Measurements from ENCODE around the gene CAMSAP1. TPM values are rescaled to one million over a fixed set of nuclear protein-coding genes. Genes with fewer than 3 reads are reported as not detected.

CAMSAP1 gene
- total and polyA plus RNA-seq, 10 of the 15 experiments (the other 5 are each of a cell fraction or from before 2014, with no cell fraction given) = 1.4 to 24.7 (median 8.0) TPM

DNA sequence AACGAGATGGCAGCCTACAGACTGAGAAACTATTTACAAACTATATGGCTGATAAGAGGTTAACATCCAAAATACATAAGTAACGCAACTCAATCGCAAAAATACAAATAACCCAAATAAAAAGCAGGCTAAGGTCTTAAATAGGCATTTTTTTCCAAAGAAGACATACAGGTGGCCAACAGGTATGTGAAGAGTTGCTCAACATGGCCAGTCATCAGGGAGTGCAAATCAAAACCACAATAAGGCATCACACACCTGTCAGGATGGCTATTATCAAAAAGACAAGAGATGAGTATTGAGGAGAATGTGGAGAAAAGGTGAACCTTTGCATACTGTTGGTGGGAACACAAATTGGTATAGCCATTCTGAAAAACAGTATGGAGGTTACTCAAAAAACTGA, 73.5 kb downstream of the CAMSAP1 start (continued):
- TF ChIP-seq, protein P1, sequence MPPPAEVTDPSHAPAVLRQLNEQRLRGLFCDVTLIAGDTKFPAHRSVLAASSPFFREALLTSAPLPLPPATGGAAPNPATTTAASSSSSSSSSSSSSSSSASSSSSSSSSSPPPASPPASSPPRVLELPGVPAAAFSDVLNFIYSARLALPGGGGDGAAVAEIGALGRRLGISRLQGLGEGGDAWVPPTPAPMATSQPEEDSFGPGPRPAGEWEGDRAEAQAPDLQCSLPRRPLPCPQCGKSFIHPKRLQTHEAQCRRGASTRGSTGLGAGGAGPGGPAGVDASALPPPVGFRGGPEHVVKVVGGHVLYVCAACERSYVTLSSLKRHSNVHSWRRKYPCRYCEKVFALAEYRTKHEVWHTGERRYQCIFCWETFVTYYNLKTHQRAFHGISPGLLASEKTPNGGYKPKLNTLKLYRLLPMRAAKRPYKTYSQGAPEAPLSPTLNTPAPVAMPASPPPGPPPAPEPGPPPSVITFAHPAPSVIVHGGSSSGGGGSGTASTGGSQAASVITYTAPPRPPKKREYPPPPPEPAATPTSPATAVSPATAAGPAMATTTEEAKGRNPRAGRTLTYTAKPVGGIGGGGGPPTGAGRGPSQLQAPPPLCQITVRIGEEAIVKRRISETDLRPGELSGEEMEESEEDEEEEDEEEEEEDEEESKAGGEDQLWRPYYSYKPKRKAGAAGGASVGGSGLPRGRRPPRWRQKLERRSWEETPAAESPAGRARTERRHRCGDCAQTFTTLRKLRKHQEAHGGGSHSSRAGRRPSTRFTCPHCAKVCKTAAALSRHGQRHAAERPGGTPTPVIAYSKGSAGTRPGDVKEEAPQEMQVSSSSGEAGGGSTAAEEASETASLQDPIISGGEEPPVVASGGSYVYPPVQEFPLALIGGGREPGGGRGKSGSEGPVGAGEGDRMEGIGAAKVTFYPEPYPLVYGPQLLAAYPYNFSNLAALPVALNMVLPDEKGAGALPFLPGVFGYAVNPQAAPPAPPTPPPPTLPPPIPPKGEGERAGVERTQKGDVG (CRISPR knock-in tag; IDR thresholded peaks at IDR 0.05) = no peak
- TF ChIP-seq RUNX3 (IDR thresholded peaks at IDR 0.05; ENCODE audit: low read length) = no peak
- no peak for TF ChIP-seq ZBTB40 (IDR thresholded peaks at IDR 0.05; ENCODE audit: borderline replicate concordance)

- intact Hi-C loops (cut with micrococcal nuclease; ENCODE audit: unreplicated experiment) = no loop called here
- ChIA-PET POLR2A (no interaction called here), SMC1A (ENCODE audit: uncharacterized antibody, unreplicated experiment) (no interaction called here), RAD21 (ENCODE audit: unreplicated experiment) (no interaction called here), CTCF (interaction anchor here (0.6 kb wide), 1 partner anchor 221 kb away, joined by 3 read pairs; no protein-coding TSS in a partner anchor)
- Histone ChIP-seq H3K4me1 (ENCODE audit: control insufficient read depth, insufficient read depth, low read length) (no peaks in the 10 kb centered on the region), H3K4me3 (no peak overlapping the region), H3K79me2 (ENCODE audit: control insufficient read depth, insufficient read depth, low read length) (no peaks in the 10 kb centered on the region), H3K9ac (ENCODE audit: control insufficient read depth, insufficient read depth, low read length) (no peak overlapping the region), H2AFZ (ENCODE audit: control insufficient read depth, low read depth, low read length) (no peak overlapping the region), H3K27ac (ENCODE audit: control insufficient read depth, insufficient read depth) (no peak overlapping the region), H3K9me3 (replicated peaks; ENCODE audit: control insufficient read depth, insufficient read depth, low read length) (peaks cover 2% of the 10 kb centered on the region; the same call in 1 of the 3 replicates), H4K20me1 (ENCODE audit: control insufficient read depth, insufficient read depth) (no peaks in the 10 kb centered on the region), H3K27me3 (replicated peaks in 1 of 2; ENCODE audit: control insufficient read depth in 2 of 2, insufficient read depth in 2 of 2, low read length in 1 of 2) (no peaks in the 10 kb centered on the region), H3K4me2 (ENCODE audit: control insufficient read depth, insufficient read depth) (no peak overlapping the region), H3K36me3 (ENCODE audit: control insufficient read depth in 2 of 2, insufficient read depth in 2 of 2, low read length in 1 of 2) (peaks cover 0 to 2% of the 10 kb centered on the region in 2 experiments; a peak in 2 of 4 replicates)
- no peak for FAIRE-seq
- in situ Hi-C loops (cut with MboI) = no loop called here
- 100% methylated on average over 1 of the region's 1 CpG for WGBS (ENCODE audit: insufficient coverage, insufficient replicate concordance, low lambda C conversion rate, missing lambda C conversion rate)
- no TSS peak for BruUV-seq (replicated peaks)
- no peak for DNase-seq (ENCODE audit: low read depth, low spot score)
- ATAC-seq = no peak
- TF ChIP-seq NR2C2 (IDR thresholded peaks at IDR 0.05; ENCODE audit: borderline replicate concordance, control insufficient read depth, insufficient read length, low read depth) = no peak
- TF ChIP-seq, protein P2, sequence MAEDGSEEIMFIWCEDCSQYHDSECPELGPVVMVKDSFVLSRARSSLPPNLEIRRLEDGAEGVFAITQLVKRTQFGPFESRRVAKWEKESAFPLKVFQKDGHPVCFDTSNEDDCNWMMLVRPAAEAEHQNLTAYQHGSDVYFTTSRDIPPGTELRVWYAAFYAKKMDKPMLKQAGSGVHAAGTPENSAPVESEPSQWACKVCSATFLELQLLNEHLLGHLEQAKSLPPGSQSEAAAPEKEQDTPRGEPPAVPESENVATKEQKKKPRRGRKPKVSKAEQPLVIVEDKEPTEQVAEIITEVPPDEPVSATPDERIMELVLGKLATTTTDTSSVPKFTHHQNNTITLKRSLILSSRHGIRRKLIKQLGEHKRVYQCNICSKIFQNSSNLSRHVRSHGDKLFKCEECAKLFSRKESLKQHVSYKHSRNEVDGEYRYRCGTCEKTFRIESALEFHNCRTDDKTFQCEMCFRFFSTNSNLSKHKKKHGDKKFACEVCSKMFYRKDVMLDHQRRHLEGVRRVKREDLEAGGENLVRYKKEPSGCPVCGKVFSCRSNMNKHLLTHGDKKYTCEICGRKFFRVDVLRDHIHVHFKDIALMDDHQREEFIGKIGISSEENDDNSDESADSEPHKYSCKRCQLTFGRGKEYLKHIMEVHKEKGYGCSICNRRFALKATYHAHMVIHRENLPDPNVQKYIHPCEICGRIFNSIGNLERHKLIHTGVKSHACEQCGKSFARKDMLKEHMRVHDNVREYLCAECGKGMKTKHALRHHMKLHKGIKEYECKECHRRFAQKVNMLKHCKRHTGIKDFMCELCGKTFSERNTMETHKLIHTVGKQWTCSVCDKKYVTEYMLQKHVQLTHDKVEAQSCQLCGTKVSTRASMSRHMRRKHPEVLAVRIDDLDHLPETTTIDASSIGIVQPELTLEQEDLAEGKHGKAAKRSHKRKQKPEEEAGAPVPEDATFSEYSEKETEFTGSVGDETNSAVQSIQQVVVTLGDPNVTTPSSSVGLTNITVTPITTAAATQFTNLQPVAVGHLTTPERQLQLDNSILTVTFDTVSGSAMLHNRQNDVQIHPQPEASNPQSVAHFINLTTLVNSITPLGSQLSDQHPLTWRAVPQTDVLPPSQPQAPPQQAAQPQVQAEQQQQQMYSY (CRISPR knock-in tag; IDR thresholded peaks at IDR 0.05) = no peak
- no peak for TF ChIP-seq TCF3 (IDR thresholded peaks at IDR 0.05; ENCODE audit: borderline replicate concordance, insufficient read depth, low read depth, low read length)
- TF ChIP-seq SREBF2 (IDR thresholded peaks at IDR 0.05; ENCODE audit: low read length) = no peak
These were observed 76.8 kb downstream of the CAMSAP1 start for GRCh38 chr9:135830496-135830895.
